ENCODE measurements around the gene OR6S1. TPM values are rescaled to one million over a fixed set of nuclear protein-coding genes. Genes with fewer than 3 reads are reported as not detected.

Gene OR6S1
- total RNA-seq, 1 donor from 2014 or later: not detected

DNA sequence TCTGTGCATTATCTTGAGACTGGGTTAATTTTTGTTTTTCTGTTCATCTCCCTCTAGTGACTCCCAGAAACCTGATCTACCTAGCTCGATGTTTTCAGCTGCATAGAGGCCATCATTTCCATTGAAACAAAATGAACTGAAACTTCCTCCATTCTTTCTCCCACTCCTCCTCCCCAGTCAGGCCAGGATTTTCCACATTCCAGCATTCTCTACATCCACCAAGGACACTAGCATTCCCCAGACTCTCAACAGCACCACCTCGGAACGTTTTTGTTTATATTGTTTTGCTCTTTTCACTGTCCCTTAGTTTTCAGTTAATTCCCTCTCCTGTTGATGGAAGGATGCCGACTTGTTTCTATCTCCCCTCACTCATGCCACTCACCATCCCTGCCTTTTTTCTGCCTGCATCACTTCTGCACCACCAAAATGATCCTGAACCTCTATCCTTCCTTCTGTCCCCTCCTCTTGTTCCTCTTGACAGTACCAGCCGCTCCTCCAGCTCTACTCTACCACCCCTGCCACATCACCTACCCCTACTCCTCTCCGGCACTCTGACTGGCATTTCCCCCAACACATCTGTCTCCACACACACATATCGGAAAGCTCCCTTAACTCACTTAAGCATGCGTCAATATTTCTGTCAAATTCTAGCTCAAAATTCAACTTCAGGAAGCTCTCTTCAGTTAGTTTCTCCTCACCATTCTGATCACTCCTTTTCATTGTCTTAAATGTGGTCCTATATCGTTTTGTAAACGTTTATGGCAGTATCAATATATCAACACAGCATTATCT is 13.2 kb downstream of the OR6S1 start:
- no peak overlapping the region for H3K4me3 ChIP-seq (ENCODE audit: low read depth, low read length)

DNA sequence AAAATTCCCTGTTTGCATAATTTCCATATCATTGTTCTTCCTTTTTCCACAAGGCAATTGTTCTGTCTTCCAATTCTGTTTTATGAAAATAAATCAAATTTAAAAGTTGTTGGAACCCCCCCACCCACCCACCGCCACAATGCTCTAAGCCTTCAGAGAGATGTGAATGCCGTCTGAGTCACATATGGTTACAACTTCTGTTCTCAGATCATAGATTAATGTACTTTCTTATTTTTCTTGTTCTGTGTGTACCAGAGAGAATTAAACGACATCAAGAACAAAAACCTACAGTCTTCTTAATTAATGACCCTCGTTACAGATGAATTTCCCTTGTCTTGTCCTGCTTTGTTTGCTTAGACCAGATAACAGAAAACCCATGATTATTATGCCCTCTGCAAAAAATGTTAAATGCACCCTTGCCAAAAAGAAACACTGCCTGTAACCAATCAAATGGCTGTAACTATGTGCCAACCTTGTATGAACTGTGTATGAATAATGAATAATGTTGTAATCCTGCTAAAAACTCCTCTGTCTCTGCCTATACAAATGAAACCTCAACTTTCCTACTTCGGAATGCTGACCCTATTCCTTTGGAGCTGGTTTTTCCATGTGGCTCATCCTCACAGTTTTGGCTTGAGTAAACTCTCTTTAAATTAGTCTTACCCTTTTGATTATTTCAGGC is 14.0 kb downstream of the OR6S1 start:
- Histone ChIP-seq H3K4me3 (ENCODE audit: low read depth, low read length) (no peak overlapping the region), H3K27me3 (ENCODE audit: control insufficient read depth, insufficient read depth, low read length) (peaks cover 15% of the 10 kb centered on the region), H3K36me3 (ENCODE audit: control insufficient read depth, insufficient read depth, low read length) (no peaks in the 10 kb centered on the region)
- TF ChIP-seq, protein P1, sequence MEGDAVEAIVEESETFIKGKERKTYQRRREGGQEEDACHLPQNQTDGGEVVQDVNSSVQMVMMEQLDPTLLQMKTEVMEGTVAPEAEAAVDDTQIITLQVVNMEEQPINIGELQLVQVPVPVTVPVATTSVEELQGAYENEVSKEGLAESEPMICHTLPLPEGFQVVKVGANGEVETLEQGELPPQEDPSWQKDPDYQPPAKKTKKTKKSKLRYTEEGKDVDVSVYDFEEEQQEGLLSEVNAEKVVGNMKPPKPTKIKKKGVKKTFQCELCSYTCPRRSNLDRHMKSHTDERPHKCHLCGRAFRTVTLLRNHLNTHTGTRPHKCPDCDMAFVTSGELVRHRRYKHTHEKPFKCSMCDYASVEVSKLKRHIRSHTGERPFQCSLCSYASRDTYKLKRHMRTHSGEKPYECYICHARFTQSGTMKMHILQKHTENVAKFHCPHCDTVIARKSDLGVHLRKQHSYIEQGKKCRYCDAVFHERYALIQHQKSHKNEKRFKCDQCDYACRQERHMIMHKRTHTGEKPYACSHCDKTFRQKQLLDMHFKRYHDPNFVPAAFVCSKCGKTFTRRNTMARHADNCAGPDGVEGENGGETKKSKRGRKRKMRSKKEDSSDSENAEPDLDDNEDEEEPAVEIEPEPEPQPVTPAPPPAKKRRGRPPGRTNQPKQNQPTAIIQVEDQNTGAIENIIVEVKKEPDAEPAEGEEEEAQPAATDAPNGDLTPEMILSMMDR (IDR thresholded peaks at IDR 0.05; ENCODE audit: insufficient read depth, low read length, poor library complexity, severe bottlenecking): no peak
- DNase-seq (ENCODE audit: low read depth): no peak

More for the DNA sequence above, 13.2 kb downstream of the OR6S1 start:
- Histone ChIP-seq H3K36me3 (ENCODE audit: control insufficient read depth, insufficient read depth, low read length) (no peaks in the 10 kb centered on the region), H3K27me3 (ENCODE audit: control insufficient read depth, insufficient read depth, low read length) (peaks cover 17% of the 10 kb centered on the region)
- TF ChIP-seq, protein P1 (IDR thresholded peaks at IDR 0.05; ENCODE audit: insufficient read depth, low read length, poor library complexity, severe bottlenecking): no peak
- no peak for DNase-seq (ENCODE audit: low read depth)

DNA sequence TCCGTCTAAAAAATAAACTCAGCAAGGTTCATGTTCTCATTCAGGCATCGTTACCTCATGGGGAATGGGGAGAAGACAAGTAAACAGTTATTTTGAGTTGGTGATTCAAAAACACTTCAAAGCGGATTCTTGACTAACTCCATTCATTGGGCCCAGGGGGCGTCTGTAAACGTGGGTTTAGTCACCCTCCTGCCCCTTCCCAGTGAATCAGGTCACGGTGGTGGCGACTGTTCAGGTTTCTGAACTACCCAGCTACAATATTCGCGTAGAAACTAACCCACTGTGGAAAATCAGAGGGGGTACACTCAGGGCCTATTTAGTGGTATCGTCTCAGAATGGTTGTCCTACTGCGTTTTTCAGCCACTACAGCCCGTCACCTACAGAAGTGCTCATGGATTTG is 15.2 kb downstream of the OR6S1 start:
- H3K4me3 ChIP-seq (ENCODE audit: low read depth, low read length): no peak overlapping the region
- TF ChIP-seq, protein P1 (IDR thresholded peaks at IDR 0.05; ENCODE audit: insufficient read depth, low read length, poor library complexity, severe bottlenecking): no peak
- DNase-seq (ENCODE audit: low read depth): no peak

DNA sequence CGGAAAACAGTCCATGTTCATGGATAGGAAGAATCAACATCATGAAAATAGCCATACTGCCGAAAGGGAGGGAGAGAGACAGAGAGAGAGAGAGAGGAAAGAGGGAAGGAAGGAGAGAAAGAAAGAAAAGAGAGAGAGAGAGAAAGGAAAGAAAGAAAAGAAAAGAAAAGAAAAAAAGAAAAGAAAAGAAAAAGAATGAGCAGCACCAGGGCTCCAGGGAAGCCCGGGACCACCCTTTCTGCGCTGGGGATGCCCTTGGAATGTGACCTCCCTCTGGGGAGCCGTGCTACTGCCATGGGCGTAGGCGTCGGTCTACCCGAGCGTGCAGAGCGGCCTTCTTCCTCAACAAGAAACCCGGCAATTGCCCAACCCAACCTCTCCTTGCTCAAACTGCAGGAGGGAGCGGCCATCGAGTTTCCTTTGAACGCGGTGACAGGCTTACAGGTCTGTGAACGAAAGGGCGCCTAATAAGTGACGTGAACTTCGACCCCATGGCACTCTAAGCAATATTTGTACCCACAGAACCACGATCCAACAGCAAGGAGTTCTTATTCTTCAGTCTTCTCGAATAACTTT is 16.9 kb downstream of the OR6S1 start:
- Histone ChIP-seq H3K27me3 (ENCODE audit: control insufficient read depth, insufficient read depth, low read length) (peaks cover 15% of the 10 kb centered on the region), H3K4me3 (ENCODE audit: low read depth, low read length) (peak overlapping the region; percentile 35), H3K36me3 (ENCODE audit: control insufficient read depth, insufficient read depth, low read length) (no peaks in the 10 kb centered on the region)
- no peak for DNase-seq (ENCODE audit: low read depth)
- TF ChIP-seq, protein P1 (IDR thresholded peaks at IDR 0.05; ENCODE audit: insufficient read depth, low read length, poor library complexity, severe bottlenecking): no peak

More for the DNA sequence above, 15.2 kb downstream of the OR6S1 start:
- peaks cover 15% of the 10 kb centered on the region for H3K27me3 ChIP-seq (ENCODE audit: control insufficient read depth, insufficient read depth, low read length)
- no peaks in the 10 kb centered on the region for H3K36me3 ChIP-seq (ENCODE audit: control insufficient read depth, insufficient read depth, low read length)

DNA sequence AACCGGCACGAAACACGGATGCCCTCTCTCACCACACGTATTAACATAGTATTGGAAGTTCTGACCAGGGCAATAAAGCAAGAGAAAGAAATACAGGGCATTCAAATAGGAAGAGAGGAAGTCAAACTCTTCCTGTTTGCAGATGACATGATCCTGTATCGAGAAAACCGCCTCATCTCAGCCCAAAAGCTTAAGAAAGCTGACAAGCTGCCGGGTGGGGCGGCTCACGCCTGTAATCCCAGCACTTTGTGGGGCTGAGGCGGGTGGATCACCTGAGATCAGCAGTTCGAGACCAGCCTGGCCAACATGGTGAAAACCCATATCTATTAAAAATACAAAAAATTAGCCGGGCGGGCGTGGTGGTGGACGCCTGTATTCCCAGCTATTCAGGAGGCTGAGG is 17.7 kb downstream of the OR6S1 start:
- peaks cover 15% of the 10 kb centered on the region for H3K27me3 ChIP-seq (ENCODE audit: control insufficient read depth, insufficient read depth, low read length)
- no peaks in the 10 kb centered on the region for H3K36me3 ChIP-seq (ENCODE audit: control insufficient read depth, insufficient read depth, low read length)
- DNase-seq (ENCODE audit: low read depth): no peak
- TF ChIP-seq, protein P1 (IDR thresholded peaks at IDR 0.05; ENCODE audit: insufficient read depth, low read length, poor library complexity, severe bottlenecking): no peak
- no peak overlapping the region for H3K4me3 ChIP-seq (ENCODE audit: low read depth, low read length)

Measured in kidney epithelial cell (primary cell).